ENCODE results near the gene SMAD5.

Gene SMAD5

DNA sequence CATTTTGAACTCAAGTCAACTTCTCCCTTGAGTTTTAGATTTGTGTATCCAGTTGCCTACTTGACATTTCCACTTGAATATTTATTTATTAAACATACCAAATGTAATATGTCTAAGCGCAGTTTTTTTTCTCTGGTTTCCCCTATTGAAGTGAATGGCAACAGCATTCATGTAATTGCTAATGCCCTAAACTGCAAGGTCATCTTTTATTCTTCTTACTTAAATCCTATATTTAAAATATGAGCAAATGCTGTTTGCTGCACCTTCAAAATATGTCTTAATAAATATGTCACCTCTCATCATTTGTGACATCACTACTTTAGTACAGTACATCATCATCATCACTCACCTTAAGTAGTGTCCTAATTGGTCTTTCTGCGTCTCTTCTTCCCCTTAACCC, 22.4 kb downstream of the SMAD5 start:
- Histone ChIP-seq H3K27me3 (no peaks in the 10 kb centered on the region), H3K36me3 (peaks cover 20 to 42% (median 31%) of the 10 kb centered on the region in 3 donors), H3K4me3 (no peak overlapping the region), H3K27ac (no peak overlapping the region), H3K4me1 (peaks cover 0 to 50% (median 4%) of the 10 kb centered on the region in 4 donors), H3K9me3 (no peaks in the 10 kb centered on the region)
- no peak for DNase-seq
- TF ChIP-seq, protein P1, sequence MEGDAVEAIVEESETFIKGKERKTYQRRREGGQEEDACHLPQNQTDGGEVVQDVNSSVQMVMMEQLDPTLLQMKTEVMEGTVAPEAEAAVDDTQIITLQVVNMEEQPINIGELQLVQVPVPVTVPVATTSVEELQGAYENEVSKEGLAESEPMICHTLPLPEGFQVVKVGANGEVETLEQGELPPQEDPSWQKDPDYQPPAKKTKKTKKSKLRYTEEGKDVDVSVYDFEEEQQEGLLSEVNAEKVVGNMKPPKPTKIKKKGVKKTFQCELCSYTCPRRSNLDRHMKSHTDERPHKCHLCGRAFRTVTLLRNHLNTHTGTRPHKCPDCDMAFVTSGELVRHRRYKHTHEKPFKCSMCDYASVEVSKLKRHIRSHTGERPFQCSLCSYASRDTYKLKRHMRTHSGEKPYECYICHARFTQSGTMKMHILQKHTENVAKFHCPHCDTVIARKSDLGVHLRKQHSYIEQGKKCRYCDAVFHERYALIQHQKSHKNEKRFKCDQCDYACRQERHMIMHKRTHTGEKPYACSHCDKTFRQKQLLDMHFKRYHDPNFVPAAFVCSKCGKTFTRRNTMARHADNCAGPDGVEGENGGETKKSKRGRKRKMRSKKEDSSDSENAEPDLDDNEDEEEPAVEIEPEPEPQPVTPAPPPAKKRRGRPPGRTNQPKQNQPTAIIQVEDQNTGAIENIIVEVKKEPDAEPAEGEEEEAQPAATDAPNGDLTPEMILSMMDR (IDR thresholded peaks at IDR 0.05) = no peak
- intact Hi-C loops (cut with DNase I; ENCODE audit: low total_unique reads) = no loop called here

DNA sequence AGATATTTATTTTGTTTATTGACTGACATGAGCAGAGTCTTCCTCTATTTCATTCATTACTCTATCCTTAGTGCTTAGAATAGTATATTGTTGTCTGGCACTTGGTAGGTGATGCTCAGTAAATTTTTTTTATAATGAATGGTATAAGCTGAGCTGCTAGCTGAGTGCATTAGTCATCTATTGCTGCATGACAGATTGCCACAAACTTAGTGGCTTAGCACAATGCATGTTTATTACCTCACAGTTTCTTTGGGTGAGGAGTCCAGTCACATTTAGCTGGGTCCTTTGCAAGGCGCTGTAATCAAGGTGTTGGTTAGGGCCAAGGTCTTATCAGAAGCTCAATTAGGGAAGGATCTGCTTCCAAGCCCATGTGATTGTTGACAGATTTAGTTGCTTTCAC, 23.1 kb downstream of the SMAD5 start:
- TF ChIP-seq, protein P1 (IDR thresholded peaks at IDR 0.05) = no peak
- Histone ChIP-seq H3K4me1 (peaks cover 0 to 51% (median 4%) of the 10 kb centered on the region in 4 donors), H3K9me3 (no peaks in the 10 kb centered on the region), H3K4me3 (no peak overlapping the region), H3K27ac (no peak overlapping the region), H3K27me3 (no peaks in the 10 kb centered on the region), H3K36me3 (peaks cover 20 to 42% (median 31%) of the 10 kb centered on the region in 3 donors)
- intact Hi-C loops (cut with DNase I; ENCODE audit: low total_unique reads) = no loop called here
- DNase-seq = no peak

DNA sequence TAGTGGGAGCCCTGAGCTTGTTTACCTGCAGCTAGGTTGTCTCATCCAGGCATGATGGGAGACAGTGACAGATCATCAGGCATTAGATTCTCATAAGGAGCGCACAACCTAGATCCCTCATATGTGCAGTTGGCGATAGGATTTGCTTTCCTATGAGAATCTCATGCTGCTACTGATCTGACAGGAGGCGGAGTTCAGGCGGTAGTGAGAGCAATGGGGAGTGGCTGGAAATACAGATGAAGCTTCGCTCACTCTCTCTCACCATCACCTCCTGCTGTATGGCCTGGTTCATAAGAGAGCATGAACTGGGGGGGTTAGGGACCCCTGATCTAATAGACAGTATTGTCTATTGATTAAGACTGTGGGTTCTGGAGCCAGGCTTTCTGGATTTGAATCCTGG, 24.9 kb downstream of the SMAD5 start:
- Histone ChIP-seq H3K4me1 (peaks cover 0 to 50% (median 4%) of the 10 kb centered on the region in 4 donors), H3K27ac (no peak overlapping the region), H3K9me3 (no peaks in the 10 kb centered on the region), H3K4me3 (no peak overlapping the region), H3K27me3 (no peaks in the 10 kb centered on the region), H3K36me3 (peaks cover 20 to 39% (median 39%) of the 10 kb centered on the region in 3 donors)
- DNase-seq = no peak
- TF ChIP-seq, protein P1 (IDR thresholded peaks at IDR 0.05) = no peak
- intact Hi-C loops (cut with DNase I; ENCODE audit: low total_unique reads) = no loop called here

DNA sequence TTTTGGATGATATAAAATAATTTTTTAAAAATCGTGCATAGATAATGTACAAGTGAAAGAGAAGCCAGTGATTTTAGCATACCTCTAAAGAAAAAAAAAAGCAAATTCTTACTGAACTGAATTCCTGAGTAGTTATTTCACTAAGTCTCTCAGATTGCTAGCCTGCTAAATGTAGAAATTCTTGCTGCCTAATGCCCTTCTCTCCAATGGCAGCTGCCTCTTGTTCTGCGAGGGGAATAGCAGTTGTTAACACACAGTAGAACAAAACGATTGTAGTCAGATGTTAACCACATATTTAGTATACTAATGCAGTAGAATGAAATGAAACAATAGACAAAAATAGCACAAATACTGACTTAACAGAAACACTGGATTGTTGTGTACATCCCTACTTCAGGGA, 26.8 kb downstream of the SMAD5 start:
- Histone ChIP-seq H3K4me3 (no peak overlapping the region), H3K36me3 (peaks cover 25 to 33% (median 26%) of the 10 kb centered on the region in 3 donors), H3K27ac (no peak overlapping the region), H3K4me1 (peaks cover 0 to 59% (median 7%) of the 10 kb centered on the region in 4 donors), H3K27me3 (no peaks in the 10 kb centered on the region), H3K9me3 (no peaks in the 10 kb centered on the region)
- DNase-seq = no peak
- TF ChIP-seq, protein P1 (IDR thresholded peaks at IDR 0.05) = no peak
- intact Hi-C loops (cut with DNase I; ENCODE audit: low total_unique reads) = no loop called here

DNA sequence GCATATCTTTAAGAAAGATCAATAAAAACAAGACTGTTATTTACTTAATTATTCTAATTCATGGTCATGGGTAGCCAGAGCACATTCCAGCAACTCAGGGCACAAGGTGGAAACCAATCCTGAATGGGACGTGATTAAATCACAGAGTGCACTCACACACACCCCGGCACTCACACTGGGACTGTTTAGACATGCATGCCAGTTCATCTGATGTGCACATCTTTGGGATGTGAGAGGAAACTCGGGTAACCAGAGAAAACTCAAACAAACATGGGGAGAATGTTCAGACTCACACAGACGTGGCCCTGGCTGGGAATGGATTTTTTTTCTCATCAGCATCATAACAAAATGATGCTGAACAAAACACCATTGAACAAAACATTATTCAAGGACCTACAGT, 29.4 kb downstream of the SMAD5 start:
- Histone ChIP-seq H3K4me1 (peaks cover 0 to 44% (median 7%) of the 10 kb centered on the region in 4 donors), H3K9me3 (no peaks in the 10 kb centered on the region), H3K4me3 (no peak overlapping the region), H3K36me3 (peaks cover 8 to 13% (median 8%) of the 10 kb centered on the region in 3 donors), H3K27me3 (no peaks in the 10 kb centered on the region), H3K27ac (no peak overlapping the region)
- TF ChIP-seq, protein P1 (IDR thresholded peaks at IDR 0.05) = no peak
- intact Hi-C loops (cut with DNase I; ENCODE audit: low total_unique reads) = no loop called here
- DNase-seq = no peak

DNA sequence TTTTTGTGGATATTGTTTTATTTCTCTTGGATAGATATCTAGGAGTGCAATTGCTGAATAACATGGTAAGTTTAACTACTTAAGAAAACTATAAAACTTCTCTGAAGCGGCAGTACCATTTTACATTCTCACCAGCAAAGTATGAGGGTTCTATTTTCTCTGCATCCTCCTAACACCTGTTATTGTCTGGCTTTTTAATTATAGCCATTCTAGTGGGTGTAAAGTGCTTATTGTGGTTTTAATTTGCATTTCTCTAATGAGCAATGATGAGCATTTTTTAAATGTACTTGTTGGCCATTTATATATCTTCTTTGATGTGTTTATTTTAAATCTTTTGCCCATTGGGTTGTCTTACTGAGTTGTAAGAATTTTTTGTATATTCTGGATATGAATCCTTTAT, 31.6 kb downstream of the SMAD5 start:
- no peak overlapping the region for H3K27ac ChIP-seq
- no peak for DNase-seq
- H3K4me1 ChIP-seq = peaks cover 0 to 25% (median 6%) of the 10 kb centered on the region in 4 donors
- H3K9me3 ChIP-seq = no peaks in the 10 kb centered on the region
- intact Hi-C loops (cut with DNase I; ENCODE audit: low total_unique reads) = no loop called here
- no peak overlapping the region for H3K4me3 ChIP-seq
- H3K36me3 ChIP-seq = peaks cover 8 to 22% (median 15%) of the 10 kb centered on the region in 3 donors
- H3K27me3 ChIP-seq = no peaks in the 10 kb centered on the region
- TF ChIP-seq, protein P1 (IDR thresholded peaks at IDR 0.05) = no peak

Measured in tibial artery (tissue), 4 donors.